GM18867 (cell line): ENCODE measurements around the gene LPP.

Experiments
- ATAC-seq: cut with Tn5 transposase; IDR thresholded peaks from one replicate; pipeline ENCODE4 v1.9.1; 2021; ENCODE audit warnings: mild to moderate bottlenecking, moderate library complexity; ENCODE audit not compliant: unreplicated experiment

Gene LPP

GRCh38 chr3:188798556-188799145 is 644.7 kb downstream of the LPP start:
- no peak for ATAC-seq

DNA sequence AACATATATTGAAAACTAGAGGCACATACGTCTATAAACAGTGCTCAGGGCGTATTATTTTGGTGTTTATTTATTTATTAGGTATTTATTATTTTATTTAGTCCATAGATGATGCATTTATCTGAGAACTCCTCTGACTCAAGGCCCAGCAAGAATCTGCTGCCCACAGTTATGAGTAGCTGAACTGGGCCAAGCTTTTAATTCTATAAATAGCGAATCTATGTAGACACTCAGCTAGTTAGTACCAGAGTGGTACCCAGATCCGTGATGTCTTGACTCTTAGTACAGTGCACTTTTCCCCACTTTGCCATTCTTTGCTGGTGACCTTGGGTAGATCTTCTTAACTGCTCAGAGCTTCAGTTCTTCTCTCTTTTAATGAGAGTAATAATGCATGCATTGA is 647.4 kb downstream of the LPP start:
- no peak for ATAC-seq

DNA sequence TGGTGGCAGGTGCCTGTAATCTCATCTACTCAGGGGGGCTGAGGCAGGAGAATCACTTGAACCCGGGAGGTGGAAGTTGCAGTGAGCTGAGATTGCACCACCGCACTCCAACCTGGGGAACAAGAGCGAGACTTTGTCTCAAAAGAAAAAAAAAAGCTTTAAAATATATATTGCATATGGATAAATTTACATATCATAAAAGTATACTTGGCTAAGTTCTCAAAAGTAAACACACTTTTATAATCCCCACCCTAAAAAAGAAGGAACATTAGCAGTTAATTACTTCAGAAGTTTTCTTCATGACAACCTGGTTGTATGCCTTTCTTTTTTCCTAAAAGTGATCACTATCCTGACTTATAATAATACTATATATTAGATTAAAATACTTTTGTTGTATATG is 648.7 kb downstream of the LPP start:
- ATAC-seq, result no peak

GRCh38 chr3:188807006-188807405 is 653.0 kb downstream of the LPP start:
- ATAC-seq, result no peak

DNA sequence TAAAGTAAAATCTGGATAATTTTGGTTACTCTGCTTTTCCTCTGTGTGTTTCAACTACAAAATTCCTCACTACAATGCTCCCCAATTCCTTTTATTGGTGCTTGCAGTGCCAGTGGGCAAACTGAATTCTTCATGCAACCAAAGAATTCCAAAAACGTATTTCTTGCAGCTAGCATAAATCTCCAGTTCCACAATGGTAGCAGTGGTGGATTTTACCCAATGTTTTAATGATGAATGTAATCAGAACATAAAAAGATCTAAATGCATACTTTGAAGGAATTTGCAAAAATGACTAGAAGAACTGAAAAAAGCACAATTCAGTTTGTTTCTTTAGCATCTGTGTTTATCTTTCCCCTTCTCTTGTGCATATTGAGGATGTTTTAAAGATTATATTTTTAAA is 658.2 kb downstream of the LPP start:
- no peak for ATAC-seq

DNA sequence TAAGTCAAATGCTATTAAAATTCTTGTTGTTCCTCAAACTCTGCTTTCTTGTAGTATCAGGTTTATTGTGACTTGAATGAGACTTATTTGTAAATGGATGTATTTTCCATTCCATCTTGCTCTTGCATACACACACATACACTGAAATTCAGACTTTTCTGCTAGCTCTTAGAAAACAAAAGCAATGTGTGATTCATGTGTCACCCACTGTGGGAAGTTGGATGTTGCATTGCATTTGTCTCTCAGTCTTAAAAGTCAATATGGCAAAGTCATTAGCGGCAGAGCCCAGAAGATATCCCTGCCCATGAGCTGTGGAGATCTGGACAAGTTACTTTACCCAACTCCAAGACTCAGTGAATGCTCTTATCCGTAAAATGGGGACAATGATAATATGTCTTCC is 660.6 kb downstream of the LPP start:
- no peak for ATAC-seq

DNA sequence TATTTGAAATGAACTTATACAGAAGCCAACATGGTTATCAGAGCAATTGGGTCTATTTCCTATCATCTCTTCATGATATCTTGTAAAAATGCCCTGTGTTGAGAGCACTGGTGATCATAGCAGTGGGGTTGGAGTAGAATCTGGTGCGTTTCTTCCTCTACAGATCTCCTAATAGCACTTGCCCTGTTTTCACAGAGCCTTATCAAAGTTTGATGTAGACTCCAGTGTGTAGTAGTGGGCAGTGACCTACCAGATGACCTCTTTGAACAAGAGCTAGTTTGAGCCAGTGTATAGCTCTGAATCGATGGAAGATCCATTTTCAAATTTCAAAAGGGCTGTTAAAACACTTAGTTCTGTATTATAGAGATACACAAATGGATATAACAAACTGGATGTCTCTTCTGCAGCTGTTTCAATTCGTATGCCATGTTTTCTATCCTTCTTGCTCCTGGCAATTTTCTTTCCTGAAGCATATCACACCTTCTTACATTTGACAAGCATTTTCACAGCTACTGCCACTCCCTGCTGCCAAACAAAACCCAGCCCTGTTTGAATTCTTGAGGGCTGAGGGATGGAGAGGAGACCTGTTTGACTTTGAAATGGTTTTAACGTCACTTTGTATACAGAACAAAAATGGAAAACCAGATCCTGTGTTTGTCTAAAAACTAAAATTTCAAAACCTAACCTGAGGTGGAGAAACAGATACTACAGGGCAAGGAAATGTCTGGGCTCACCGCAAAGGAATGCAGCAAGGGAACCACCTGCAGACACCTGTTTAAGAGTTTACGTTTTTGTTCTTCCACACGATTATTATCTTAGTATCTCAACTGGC is 663.4 kb downstream of the LPP start:
- ATAC-seq, result no peak

- no peak for ATAC-seq
Measured at GRCh38 chr3:188817935-188818269, 663.9 kb downstream of the LPP start.

DNA sequence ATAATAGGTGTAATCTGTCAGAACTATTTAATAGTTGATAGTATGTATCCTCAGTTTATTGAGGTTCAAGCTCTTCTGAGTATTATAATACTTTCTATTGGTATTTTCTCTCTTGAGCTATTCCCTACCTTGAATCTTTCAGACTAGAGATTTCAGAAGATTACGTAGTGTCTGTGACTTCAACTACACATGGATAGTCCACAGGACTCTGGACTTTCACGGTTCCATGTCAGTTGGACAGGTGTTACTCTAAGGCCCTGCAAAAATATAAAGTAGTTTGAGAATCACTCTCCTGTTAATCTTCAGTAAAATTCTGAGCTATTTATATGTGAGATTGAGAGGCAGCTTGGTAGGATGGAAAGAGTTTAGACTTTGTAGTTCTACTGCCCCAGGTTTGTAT is 664.3 kb downstream of the LPP start:
- no peak for ATAC-seq

GRCh38 chr3:188819939-188820338 is 666.0 kb downstream of the LPP start:
- no peak for ATAC-seq

GRCh38 chr3:188822004-188822403 is 668.0 kb downstream of the LPP start:
- no peak for ATAC-seq

DNA sequence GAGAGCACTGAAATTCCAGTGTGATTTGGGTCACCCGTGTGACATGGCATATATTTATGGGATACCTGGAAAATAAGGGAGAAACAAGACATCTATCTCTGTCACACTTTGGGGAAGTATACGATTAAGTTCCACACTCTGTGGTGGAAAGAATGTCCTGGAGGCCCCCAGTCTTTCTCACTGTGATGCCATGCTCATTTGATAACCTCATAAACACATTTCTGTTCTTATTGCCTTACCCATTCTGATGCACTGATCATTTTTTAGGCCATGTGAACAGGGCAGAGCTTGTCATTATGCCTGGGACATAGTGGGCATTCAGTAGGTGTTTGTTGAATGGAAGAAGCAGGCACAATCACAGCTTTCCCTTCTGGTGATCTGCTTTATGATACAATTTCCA is 668.5 kb downstream of the LPP start:
- ATAC-seq, result no peak

- ATAC-seq, result no peak
Measured at GRCh38 chr3:188824566-188824965, 670.6 kb downstream of the LPP start.

GRCh38 chr3:188825901-188826300 is 671.9 kb downstream of the LPP start:
- no peak for ATAC-seq

- no peak for ATAC-seq
Measured at GRCh38 chr3:188826574-188826973, 672.6 kb downstream of the LPP start.

- no peak for ATAC-seq
Measured at GRCh38 chr3:188827103-188827502, 673.1 kb downstream of the LPP start.

GRCh38 chr3:188827576-188827975 is 673.6 kb downstream of the LPP start:
- ATAC-seq, result no peak

GRCh38 chr3:188829130-188829529 is 675.2 kb downstream of the LPP start:
- no peak for ATAC-seq

DNA sequence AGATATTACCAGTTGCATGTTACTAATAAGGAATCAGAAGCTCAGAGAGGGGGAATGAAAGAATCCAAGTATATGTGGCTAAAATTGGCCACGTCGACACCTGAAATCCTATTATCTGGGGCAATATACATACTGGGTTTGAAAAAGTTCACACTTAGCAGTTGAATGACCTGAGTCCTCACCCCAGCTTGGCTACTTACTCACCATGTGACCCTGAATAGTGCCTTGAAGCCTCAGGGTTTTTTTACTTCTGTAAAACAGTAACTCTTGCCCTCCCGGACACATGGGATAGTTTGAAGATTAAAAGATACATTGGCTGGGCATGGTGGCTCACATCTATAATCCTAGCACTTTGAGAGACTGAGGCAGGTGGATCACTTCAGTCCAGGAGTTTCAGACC is 675.6 kb downstream of the LPP start:
- no peak for ATAC-seq

- no peak for ATAC-seq
Measured at GRCh38 chr3:188830893-188831292, 676.9 kb downstream of the LPP start.

DNA sequence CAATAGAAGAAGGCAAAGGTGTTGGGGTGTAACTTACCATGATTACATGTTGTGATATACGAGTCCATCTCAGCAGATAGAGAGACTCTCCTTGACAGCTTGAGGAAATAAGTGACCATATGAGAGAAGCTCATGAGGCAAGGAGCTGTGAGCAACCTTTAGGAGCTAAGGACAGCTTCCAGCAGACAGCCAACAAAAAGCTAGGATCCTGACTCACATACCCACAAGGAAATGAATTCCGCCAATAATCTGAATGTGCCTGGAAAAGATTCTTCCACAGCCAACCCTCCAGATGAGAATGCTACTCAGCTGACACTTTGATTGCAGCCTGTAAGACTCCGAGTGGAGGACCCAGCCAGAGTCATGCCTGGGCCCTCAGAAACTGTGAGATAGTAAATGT is 678.2 kb downstream of the LPP start:
- ATAC-seq, result no peak

DNA sequence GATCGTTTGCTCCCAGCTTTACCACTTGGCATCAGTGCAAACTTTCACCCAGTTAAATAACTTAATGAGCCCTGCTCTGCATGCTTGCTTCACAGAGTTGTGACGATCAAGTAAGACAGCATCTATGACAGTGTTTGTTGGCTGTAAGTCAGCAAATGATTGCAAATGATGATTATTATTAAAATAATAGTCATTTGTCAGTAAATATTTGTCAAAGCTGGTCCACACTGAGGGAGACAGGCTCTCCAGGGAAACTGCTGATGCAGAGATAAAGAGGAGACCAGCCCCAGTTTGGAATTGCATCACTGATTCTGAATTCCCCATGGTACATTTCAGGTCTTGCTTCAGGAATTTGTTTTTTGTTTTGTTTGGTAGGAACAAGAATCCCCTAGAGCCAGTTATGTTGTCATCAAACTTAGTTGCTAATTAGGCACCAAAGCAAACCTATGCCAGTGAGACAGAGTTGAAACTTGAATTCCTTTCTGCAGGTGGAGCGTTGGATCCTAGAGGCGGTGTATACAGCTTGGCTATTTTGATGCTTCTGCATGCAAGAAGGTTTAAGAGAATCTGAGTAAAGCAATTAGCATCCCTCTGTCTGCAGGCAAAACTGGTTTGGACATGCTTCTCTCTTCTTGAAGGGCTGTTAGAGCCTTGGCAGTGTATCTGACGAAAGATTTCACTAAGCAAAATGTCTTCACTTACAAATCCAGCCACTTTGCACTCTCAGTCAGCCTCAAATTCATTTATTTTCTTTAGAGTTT is 679.2 kb downstream of the LPP start:
- ATAC-seq, result no peak
